ENCODE measurements around the gene ZNF362. TPM values are rescaled to one million over a fixed set of nuclear protein-coding genes. Genes with fewer than 3 reads are reported as not detected.
A peak's percentile ranks its signal among the peaks of the same experiment; 100 is the strongest.

ZNF362 gene
- total and polyA plus RNA-seq, 12 donors: 7.8 to 37.3 (median 23.8) TPM

DNA sequence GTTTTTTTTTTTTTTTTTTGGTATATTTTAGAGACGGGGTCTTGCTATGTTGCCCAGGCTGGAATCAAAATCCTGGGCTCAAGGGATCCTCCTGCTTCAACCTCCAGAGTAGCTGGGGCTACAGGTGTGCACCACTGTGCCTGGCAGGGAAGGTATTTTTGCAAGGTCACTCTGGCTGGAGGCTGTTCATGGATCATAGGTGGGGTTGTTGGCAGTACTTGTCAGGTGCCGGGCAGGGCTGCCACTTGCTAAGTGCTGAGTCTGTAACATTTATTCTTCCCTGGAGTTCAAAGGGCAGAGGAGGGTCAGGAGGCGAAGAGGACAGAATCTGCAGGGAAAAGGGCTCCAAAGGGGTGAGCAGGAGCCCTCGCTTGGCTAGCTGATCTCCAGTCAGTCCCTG is 40.5 kb downstream of the ZNF362 start:
- H3K36me3 ChIP-seq (replicated peaks in 1 of 2): peaks cover 0 to 29% of the 10 kb centered on the region in 2 donors
- H3K4me1 ChIP-seq (replicated peaks in 1 of 2): peaks cover 0 to 20% of the 10 kb centered on the region in 2 donors
- 72 to 94% (median 89%) methylated on average over 4 of the region's 4 CpGs for WGBS, 4 donors

DNA sequence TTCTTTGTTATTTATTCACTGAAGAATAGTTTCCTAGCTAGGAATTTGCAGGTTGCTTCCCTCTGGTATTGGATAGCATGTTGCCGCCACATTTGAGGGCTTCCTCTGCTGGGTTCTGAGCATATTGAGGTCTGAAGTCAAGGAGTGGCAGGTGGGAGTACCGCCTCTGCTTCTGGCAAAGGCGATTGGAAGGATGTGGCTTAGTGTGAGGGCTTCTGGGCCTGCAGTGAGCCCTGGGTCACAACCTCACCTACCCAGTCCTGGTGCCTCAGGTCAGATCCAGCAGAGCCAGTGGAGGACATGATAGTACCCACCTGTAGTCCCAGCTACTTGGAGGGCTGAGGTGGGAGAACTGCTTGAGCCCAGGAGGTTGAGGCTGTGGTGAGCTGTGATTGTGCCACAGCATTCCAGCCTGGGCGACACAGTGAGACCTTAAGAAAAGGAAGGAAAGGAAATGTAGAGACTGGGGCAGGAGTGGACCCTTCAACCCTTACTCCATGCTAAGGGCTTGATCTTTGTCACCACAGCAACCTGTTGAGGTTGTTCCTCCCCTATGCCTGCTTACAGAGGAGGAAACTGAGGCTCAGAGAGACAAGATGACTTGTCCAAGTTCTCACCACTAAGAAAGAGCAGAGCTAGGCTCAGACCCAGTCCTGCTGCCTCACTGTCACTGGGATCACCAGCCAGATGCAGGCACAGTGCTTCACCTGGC is 41.8 kb downstream of the ZNF362 start:
- Histone ChIP-seq H3K9me3 (replicated peaks in 1 of 3) (no peaks in the 10 kb centered on the region), H3K27me3 (no peaks in the 10 kb centered on the region), H3K36me3 (replicated peaks in 1 of 2) (peaks cover 0 to 29% of the 10 kb centered on the region in 2 donors), H3K27ac (peak overlapping the region in 1 of 5 donors; percentile 29), H3K4me3 (no peak overlapping the region), H3K4me1 (replicated peaks in 1 of 2) (peaks cover 0 to 20% of the 10 kb centered on the region in 2 donors)
- DNase-seq: peak in 1 of 7 donors; percentile 8
- 90 to 98% (median 92%) methylated on average over 3 to 4 of the region's 4 CpGs for WGBS, 4 donors
- intact Hi-C loops (cut with DNase I): loop anchor here (2.0 to 10.0 kb wide), 4 partner anchors 67 to 169 kb away; no protein-coding TSS in a partner anchor
- TF ChIP-seq POLR2A (IDR thresholded peaks at IDR 0.05): no peak
- TF ChIP-seq, protein P1, sequence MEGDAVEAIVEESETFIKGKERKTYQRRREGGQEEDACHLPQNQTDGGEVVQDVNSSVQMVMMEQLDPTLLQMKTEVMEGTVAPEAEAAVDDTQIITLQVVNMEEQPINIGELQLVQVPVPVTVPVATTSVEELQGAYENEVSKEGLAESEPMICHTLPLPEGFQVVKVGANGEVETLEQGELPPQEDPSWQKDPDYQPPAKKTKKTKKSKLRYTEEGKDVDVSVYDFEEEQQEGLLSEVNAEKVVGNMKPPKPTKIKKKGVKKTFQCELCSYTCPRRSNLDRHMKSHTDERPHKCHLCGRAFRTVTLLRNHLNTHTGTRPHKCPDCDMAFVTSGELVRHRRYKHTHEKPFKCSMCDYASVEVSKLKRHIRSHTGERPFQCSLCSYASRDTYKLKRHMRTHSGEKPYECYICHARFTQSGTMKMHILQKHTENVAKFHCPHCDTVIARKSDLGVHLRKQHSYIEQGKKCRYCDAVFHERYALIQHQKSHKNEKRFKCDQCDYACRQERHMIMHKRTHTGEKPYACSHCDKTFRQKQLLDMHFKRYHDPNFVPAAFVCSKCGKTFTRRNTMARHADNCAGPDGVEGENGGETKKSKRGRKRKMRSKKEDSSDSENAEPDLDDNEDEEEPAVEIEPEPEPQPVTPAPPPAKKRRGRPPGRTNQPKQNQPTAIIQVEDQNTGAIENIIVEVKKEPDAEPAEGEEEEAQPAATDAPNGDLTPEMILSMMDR (IDR thresholded peaks at IDR 0.05): no peak

More for the DNA sequence above, 40.5 kb downstream of the ZNF362 start:
- H3K9me3 ChIP-seq (replicated peaks in 1 of 3): no peaks in the 10 kb centered on the region
- peak in 1 of 7 donors; percentile 7 for DNase-seq
- no peak for TF ChIP-seq POLR2A (IDR thresholded peaks at IDR 0.05)
- TF ChIP-seq, protein P1 (IDR thresholded peaks at IDR 0.05): no peak
- no peaks in the 10 kb centered on the region for H3K27me3 ChIP-seq
- intact Hi-C loops (cut with DNase I): loop anchor here (5.0 to 10.0 kb wide), 3 partner anchors 72 to 170 kb away; no protein-coding TSS in a partner anchor
- no peak overlapping the region for H3K27ac ChIP-seq
- no peak overlapping the region for H3K4me3 ChIP-seq

DNA sequence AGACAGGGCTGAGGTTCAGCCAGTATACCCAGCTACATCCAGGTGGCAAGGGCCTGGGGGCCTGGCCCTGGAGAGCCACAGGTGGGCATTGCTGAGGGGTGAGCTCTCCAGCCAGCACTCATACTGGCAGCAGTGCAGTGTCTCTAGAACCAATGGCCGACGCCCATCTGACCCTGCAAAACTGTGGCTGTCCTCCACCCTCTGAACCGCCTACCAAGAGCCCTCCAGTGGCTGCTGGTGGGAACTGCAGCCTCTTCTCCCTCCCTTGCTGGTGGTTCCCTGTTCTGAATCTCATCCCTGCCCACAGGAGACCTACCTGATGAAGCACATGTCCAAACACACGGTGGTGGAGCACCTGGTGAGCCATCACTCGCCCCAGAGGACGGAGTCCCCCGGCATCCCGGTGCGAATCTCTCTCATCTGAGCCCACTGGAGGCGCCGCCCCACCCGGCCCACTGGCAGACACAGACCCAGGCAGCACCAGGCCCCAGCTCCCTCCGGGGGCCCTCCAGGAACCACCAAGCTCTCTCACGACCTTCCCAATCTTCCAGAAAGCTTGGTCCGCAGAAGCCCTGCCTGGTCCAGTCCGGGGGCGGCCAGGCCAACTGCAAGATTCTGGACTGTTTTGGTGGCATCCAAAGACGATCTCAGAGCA is 42.5 kb downstream of the ZNF362 start:
- peaks cover 0 to 29% of the 10 kb centered on the region in 2 donors for H3K36me3 ChIP-seq (replicated peaks in 1 of 2)
- no peaks in the 10 kb centered on the region for H3K9me3 ChIP-seq (replicated peaks in 1 of 3)
- H3K27ac ChIP-seq: peak overlapping the region in 1 of 5 donors; percentile 29
- TF ChIP-seq, protein P1 (IDR thresholded peaks at IDR 0.05): peak; percentile 75 to 91 (median 84)
- no peak for TF ChIP-seq POLR2A (IDR thresholded peaks at IDR 0.05)
- 45 to 70% (median 70%) methylated on average over 8 to 18 of the region's 18 CpGs for WGBS, 4 donors
- H3K4me3 ChIP-seq: no peak overlapping the region
- peaks cover 0 to 20% of the 10 kb centered on the region in 2 donors for H3K4me1 ChIP-seq (replicated peaks in 1 of 2)
- H3K27me3 ChIP-seq: no peaks in the 10 kb centered on the region
- peak; percentile 61 to 85 (median 77) for DNase-seq
- intact Hi-C loops (cut with DNase I): loop anchor here (2.0 to 10.0 kb wide), 4 partner anchors 66 to 169 kb away; no protein-coding TSS in a partner anchor

Measured in adrenal gland (tissue), 12 donors.